ENCODE measurements around the gene BANF2. TPM values are rescaled to one million over a fixed set of nuclear protein-coding genes. Genes with fewer than 3 reads are reported as not detected.

BANF2 gene
- total RNA-seq, 1 donor from 2014 or later = not detected

DNA sequence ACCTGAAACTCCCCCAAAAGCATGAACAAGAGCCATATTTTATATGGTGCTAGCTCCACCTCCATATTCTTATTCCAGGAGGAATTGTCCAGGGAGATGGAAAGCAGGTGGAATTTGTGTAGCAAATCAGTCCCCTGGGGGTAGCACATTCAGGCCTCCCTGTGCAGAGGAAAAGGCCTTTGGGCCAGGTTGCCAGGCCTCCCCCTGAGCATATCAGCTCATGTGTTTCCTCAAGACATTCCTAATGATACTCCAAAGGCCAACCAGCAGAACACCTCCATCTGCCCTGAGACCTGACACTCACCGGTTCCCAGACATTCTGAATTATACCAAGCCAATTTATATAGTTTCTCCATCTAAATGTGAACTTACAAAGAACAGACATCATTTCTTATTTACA, 2.6 kb upstream of the BANF2 start:
- H3K9me3 Mint-ChIP-seq (ENCODE audit: low read depth) = peaks cover 16% of the 10 kb centered on the region
- peaks cover 34% of the 10 kb centered on the region for H3K4me1 Mint-ChIP-seq (ENCODE audit: low read depth)
- peaks cover 3% of the 10 kb centered on the region for H3K36me3 Mint-ChIP-seq (ENCODE audit: insufficient read depth)

DNA sequence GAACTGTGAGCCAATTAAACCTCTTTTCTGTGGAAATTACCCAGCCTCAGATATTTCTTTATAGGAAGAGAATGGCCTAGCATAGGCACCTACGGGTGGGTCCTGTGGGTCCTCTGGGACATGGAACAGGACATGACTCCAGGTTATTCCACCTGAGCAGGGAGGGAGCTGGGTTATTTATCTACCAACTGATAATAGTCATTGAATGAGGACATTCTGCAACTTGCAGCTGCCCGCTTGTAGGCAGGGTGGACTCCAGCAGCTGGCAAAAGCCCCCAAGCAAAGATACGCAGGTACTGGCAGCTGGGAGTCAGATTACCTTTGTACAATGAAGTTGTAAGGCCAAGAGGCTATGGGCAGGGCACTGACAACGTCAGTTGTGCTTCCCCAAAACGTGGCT, 1.4 kb upstream of the BANF2 start:
- peaks cover 31% of the 10 kb centered on the region for H3K4me1 Mint-ChIP-seq (ENCODE audit: low read depth)
- H3K9me3 Mint-ChIP-seq (ENCODE audit: low read depth) = peaks cover 16% of the 10 kb centered on the region
- no peak overlapping the region for H3K4me3 Mint-ChIP-seq (ENCODE audit: low read depth)
- no peak overlapping the region for H3K27ac Mint-ChIP-seq
- peaks cover 3% of the 10 kb centered on the region for H3K36me3 Mint-ChIP-seq (ENCODE audit: insufficient read depth)
- H3K27me3 Mint-ChIP-seq = peaks cover 3% of the 10 kb centered on the region
- TF ChIP-seq, protein P1, sequence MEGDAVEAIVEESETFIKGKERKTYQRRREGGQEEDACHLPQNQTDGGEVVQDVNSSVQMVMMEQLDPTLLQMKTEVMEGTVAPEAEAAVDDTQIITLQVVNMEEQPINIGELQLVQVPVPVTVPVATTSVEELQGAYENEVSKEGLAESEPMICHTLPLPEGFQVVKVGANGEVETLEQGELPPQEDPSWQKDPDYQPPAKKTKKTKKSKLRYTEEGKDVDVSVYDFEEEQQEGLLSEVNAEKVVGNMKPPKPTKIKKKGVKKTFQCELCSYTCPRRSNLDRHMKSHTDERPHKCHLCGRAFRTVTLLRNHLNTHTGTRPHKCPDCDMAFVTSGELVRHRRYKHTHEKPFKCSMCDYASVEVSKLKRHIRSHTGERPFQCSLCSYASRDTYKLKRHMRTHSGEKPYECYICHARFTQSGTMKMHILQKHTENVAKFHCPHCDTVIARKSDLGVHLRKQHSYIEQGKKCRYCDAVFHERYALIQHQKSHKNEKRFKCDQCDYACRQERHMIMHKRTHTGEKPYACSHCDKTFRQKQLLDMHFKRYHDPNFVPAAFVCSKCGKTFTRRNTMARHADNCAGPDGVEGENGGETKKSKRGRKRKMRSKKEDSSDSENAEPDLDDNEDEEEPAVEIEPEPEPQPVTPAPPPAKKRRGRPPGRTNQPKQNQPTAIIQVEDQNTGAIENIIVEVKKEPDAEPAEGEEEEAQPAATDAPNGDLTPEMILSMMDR (IDR thresholded peaks at IDR 0.05; ENCODE audit: unreplicated experiment) = no peak
- no peak for DNase-seq (ENCODE audit: low spot score, unreplicated experiment)

More for the DNA sequence above, 2.6 kb upstream of the BANF2 start:
- H3K27me3 Mint-ChIP-seq = no peaks in the 10 kb centered on the region
- TF ChIP-seq, protein P1 (IDR thresholded peaks at IDR 0.05; ENCODE audit: unreplicated experiment) = no peak
- H3K4me3 Mint-ChIP-seq (ENCODE audit: low read depth) = no peak overlapping the region
- DNase-seq (ENCODE audit: low spot score, unreplicated experiment) = no peak
- H3K27ac Mint-ChIP-seq = no peak overlapping the region

DNA sequence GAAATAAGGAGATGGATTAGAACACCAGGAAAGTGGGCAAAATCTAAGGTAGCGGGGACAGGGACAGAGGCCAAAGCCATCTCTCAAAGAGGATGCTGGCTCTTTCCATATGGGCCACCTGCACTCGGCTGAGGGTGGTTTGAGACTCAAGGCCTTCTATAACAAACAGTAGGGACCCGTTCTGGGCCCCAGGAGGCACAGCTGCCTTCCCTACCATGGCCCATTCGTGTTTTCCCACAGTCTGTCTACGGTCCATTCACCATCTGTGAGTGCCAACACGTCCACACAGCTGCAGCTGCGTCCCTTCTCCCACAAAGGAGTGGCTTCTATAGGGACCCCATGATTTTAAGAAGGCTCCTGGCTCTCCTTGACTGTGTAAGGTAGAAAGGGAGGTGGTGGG, 871 bp downstream of the BANF2 start:
- no peak for DNase-seq (ENCODE audit: low spot score, unreplicated experiment)
- Mint-ChIP-seq H3K4me1 (ENCODE audit: low read depth) (peaks cover 28% of the 10 kb centered on the region), H3K9me3 (ENCODE audit: low read depth) (peaks cover 9% of the 10 kb centered on the region), H3K27me3 (peaks cover 9% of the 10 kb centered on the region), H3K27ac (no peak overlapping the region), H3K4me3 (ENCODE audit: low read depth) (no peak overlapping the region), H3K36me3 (ENCODE audit: insufficient read depth) (peaks cover 2% of the 10 kb centered on the region)
- TF ChIP-seq, protein P1 (IDR thresholded peaks at IDR 0.05; ENCODE audit: unreplicated experiment) = no peak

DNA sequence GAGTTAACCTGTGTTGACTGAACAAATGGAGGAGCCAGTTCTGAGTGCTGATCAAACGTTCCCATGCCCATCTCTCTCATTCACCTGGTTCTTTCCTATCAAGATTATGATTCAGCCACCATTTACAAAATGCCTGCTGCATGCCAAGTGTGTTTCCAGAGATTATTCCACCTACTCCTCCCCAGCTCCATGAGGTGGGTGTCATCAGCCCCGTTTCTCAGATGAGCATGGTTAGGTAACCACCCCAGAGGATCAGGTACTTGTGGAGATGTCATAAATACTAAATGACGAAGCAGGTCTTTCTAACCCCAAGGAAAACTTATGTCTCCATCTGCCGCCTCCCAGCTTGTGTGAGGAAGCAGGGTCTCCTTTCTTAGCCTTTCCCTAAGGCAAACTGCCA, 2.1 kb downstream of the BANF2 start:
- peaks cover 9% of the 10 kb centered on the region for H3K27me3 Mint-ChIP-seq
- no peak overlapping the region for H3K27ac Mint-ChIP-seq
- no peak overlapping the region for H3K4me3 Mint-ChIP-seq (ENCODE audit: low read depth)
- no peaks in the 10 kb centered on the region for H3K36me3 Mint-ChIP-seq (ENCODE audit: insufficient read depth)
- TF ChIP-seq, protein P1 (IDR thresholded peaks at IDR 0.05; ENCODE audit: unreplicated experiment) = no peak
- H3K9me3 Mint-ChIP-seq (ENCODE audit: low read depth) = peaks cover under 1% of the 10 kb centered on the region
- H3K4me1 Mint-ChIP-seq (ENCODE audit: low read depth) = peaks cover 29% of the 10 kb centered on the region
- DNase-seq (ENCODE audit: low spot score, unreplicated experiment) = no peak

DNA sequence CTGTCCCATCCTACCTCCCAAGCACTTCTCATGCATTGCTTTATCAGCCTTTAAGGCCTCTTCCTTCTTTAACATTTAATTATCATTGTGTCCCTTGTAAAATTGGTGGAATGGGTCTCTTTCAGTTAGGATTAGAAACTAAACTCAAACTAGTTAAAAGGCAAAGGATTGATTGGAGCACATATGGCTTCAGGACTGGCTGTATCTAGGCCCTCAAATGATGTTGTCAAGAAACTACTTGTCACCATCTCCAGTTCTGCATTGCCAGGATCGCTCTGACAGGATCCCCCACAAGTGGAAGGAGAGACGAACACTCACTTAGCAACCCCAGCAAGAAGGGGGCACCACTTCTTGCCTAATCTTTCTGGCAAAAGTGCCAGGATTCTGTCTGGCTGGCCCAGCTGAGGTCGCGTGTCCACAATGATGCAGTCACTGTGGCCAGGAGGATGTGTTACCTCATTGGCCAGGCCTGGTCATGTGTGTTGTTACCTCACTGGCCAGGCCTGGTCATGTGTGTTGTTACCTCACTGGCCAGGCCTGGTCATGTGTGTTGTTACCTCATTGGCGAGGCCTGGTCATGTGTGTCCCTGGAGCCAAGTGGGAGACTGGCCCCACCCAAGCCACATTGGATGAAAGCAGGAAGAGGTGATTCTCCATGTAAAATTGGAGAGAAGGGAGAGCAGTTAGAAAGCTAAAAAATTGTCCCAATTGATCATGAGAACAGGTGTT, 5.0 kb downstream of the BANF2 start:
- H3K36me3 Mint-ChIP-seq (ENCODE audit: insufficient read depth) = no peaks in the 10 kb centered on the region
- H3K4me1 Mint-ChIP-seq (ENCODE audit: low read depth) = peaks cover 29% of the 10 kb centered on the region
- peaks cover 9% of the 10 kb centered on the region for H3K27me3 Mint-ChIP-seq
- H3K27ac Mint-ChIP-seq = no peak overlapping the region
- TF ChIP-seq, protein P1 (IDR thresholded peaks at IDR 0.05; ENCODE audit: unreplicated experiment) = no peak
- no peaks in the 10 kb centered on the region for H3K9me3 Mint-ChIP-seq (ENCODE audit: low read depth)
- H3K4me3 Mint-ChIP-seq (ENCODE audit: low read depth) = no peak overlapping the region
- DNase-seq (ENCODE audit: low spot score, unreplicated experiment) = no peak

Data from progenitor cell of endocrine pancreas (in vitro differentiated cells).